Smooth muscle cell (in vitro differentiated cells): Measurements from ENCODE around the gene ERGIC1. TPM values are rescaled to one million over a fixed set of nuclear protein-coding genes. Genes with fewer than 3 reads are reported as not detected.

Source experiments
- DNase-seq: peaks from one replicate; lab custom pipeline; 2025; ENCODE audit not compliant: unreplicated experiment; lab: John Stamatoyannopoulos, UW
- H2AFZ ChIP-seq: fragments of 200-600 bp; sonication (generic); 2 replicates; pipeline ENCODE4 v1.6.0; 2016; ENCODE audit warnings: antibody characterized with exemption, low read depth, mild to moderate bottlenecking
- H3F3A ChIP-seq: fragments of 200-600 bp; sonication (generic); 2 replicates; pipeline ENCODE4 v1.6.0; 2017; ENCODE audit warnings: antibody characterized with exemption, low read depth
- H3K27ac ChIP-seq: fragments of 200-600 bp; sonication (generic); 2 replicates; pipeline ENCODE4 v1.5.1; 2016; ENCODE audit warnings: low read depth, mild to moderate bottlenecking
- H3K27me3 ChIP-seq: fragments of 200-600 bp; sonication (generic); 2 replicates; pipeline ENCODE4 v1.6.1; 2016; ENCODE audit warnings: low read depth, mild to moderate bottlenecking
- H3K36me3 ChIP-seq: fragments of 200-600 bp; sonication (generic); 2 replicates; pipeline ENCODE4 v1.5.1; 2016; ENCODE audit warnings: low read depth
- H3K4me1 ChIP-seq: fragments of 200-600 bp; sonication (generic); 2 replicates; pipeline ENCODE4 v1.5.1; 2016; ENCODE audit warnings: low read depth
- H3K4me2 ChIP-seq: fragments of 200-600 bp; sonication (generic); 2 replicates; pipeline ENCODE4 v1.6.0; 2016; ENCODE audit warnings: mild to moderate bottlenecking
- H3K4me3 ChIP-seq: fragments of 200-600 bp; sonication (generic); 2 replicates; pipeline ENCODE4 v1.5.1; 2016; ENCODE audit warnings: mild to moderate bottlenecking
- H3K79me2 ChIP-seq: fragments of 200-600 bp; sonication (generic); 2 replicates; pipeline ENCODE4 v1.6.0; 2016; ENCODE audit warnings: low read depth, mild to moderate bottlenecking
- H3K9ac ChIP-seq: fragments of 200-600 bp; sonication (generic); 2 replicates; pipeline ENCODE4 v1.6.0; 2016; ENCODE audit warnings: low read depth
- H3K9me3 ChIP-seq: fragments of 200-600 bp; sonication (generic); replicated peaks from 2 replicates; pipeline ENCODE4 v1.5.1; 2016; ENCODE audit warnings: low read depth
- H4K20me1 ChIP-seq: fragments of 200-600 bp; sonication (generic); 2 replicates; pipeline ENCODE4 v1.6.0; 2016; ENCODE audit warnings: low read depth
- WGBS: methylation state at CpG from one replicate; pipeline ENCODE4 v1.1.7; 2016; ENCODE audit warnings: low lambda C conversion rate; 5-methylcytosine and 5-hydroxymethylcytosine counted together
- polyA plus RNA-seq: library from polyadenylated mRNA; unstranded; fragments of >200 nt; fragmentation: Nextera tagmentation; extraction: Ambion mirVana; gene quantifications from 2 replicates; pipeline ENCODE4 v1.2.1, GENCODE V29; 2016
- total RNA-seq: library from RNA; depleted of rRNA; stranded (reverse); fragments of >200 nt; gene quantifications from 2 replicates; pipeline ENCODE4 v1.2.3, GENCODE V29; 2014
- TF ChIP-seq, protein P1 (sequence below): fragments of 200-600 bp; sonication (generic); IDR thresholded peaks from 2 replicates; pipeline ENCODE4 v1.5.1; 2017; ENCODE audit warnings: borderline replicate concordance, mild to moderate bottlenecking, antibody characterized with exemption; ENCODE audit not compliant: insufficient read depth, poor library complexity, severe bottlenecking

The ERGIC1 gene
- total and polyA plus RNA-seq, 2 experiments from 2014 or later = 38.2 to 140 TPM

DNA sequence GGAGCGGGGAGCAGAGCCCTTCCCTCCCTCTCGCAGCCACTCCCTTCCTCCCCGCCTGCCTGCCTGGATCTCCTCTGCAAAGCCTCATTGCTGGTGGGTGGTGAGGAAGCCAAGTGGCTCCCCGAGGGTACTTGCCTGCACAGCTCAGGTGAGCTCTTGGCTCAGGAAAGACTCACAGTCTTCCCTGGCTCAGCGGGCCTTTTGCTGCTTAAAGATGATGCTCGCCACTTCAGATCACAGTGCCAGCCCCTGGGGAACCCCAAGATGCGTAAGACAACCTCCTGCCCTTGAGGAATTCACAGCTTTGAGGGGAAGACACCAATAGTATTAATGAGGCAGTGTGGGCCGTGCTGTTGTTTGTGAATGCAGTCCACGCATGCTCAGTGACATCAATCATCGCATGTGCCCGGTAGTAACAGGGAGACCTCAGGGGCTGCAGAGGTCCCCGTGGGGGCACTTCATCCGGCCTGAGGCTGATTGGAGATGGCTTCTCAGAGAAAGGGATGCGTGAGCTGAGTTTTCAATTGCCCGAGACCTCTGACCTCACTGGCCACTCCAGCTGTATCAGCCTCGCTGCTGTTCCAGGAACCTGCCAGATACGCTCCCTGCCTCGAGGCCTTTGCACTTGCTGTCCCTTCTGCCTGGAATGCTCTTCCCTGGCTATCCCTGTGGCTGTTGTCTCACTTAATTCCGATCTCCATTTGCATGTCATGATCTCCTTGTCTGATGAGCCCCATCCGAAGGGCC, 36.8 kb downstream of the ERGIC1 start:
- Histone ChIP-seq H3K36me3 (no peaks in the 10 kb centered on the region), H3K27me3 (no peaks in the 10 kb centered on the region), H3K9me3 (no peaks in the 10 kb centered on the region), H3K27ac (peak overlapping the region; percentile 81), H2AFZ (no peak overlapping the region), H3K9ac (peak overlapping the region; percentile 15), H3K4me3 (no peak overlapping the region), H3K79me2 (peaks cover 22% of the 10 kb centered on the region), H3K4me1 (peaks cover 13% of the 10 kb centered on the region), H4K20me1 (peaks cover 20% of the 10 kb centered on the region), H3K4me2 (no peak overlapping the region), H3F3A (peaks cover 5% of the 10 kb centered on the region)
- 85% methylated on average over 20 of the region's 20 CpGs for WGBS
- TF ChIP-seq, protein P1, sequence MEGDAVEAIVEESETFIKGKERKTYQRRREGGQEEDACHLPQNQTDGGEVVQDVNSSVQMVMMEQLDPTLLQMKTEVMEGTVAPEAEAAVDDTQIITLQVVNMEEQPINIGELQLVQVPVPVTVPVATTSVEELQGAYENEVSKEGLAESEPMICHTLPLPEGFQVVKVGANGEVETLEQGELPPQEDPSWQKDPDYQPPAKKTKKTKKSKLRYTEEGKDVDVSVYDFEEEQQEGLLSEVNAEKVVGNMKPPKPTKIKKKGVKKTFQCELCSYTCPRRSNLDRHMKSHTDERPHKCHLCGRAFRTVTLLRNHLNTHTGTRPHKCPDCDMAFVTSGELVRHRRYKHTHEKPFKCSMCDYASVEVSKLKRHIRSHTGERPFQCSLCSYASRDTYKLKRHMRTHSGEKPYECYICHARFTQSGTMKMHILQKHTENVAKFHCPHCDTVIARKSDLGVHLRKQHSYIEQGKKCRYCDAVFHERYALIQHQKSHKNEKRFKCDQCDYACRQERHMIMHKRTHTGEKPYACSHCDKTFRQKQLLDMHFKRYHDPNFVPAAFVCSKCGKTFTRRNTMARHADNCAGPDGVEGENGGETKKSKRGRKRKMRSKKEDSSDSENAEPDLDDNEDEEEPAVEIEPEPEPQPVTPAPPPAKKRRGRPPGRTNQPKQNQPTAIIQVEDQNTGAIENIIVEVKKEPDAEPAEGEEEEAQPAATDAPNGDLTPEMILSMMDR = no peak
- DNase-seq = no peak

DNA sequence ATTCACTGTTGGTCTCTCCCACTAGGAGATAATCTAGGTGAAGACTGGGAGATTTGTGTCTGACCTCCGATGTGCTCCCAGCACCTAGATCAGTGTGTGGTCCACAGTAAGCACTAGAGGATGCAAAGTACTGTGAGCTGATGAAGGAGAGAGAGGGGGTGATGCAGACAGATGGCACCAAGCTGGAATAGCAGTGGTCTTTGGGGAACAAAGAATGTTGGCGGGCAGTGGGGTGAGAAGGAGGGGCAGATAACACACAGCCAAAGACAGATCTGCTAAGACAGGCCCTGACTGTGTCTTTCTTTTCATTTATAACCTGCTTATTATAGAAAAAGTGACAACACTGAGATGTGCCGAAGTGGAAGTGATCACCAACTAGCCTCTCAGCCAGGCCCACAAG, 37.5 kb downstream of the ERGIC1 start:
- H3K79me2 ChIP-seq = peaks cover 27% of the 10 kb centered on the region
- H3K4me2 ChIP-seq = no peak overlapping the region
- TF ChIP-seq, protein P1 = no peak
- WGBS = 94% methylated on average over 3 of the region's 3 CpGs
- no peak for DNase-seq
- H4K20me1 ChIP-seq = peaks cover 17% of the 10 kb centered on the region
- H3K9ac ChIP-seq = peak overlapping the region; percentile 43
- no peak overlapping the region for H3K4me3 ChIP-seq
- no peaks in the 10 kb centered on the region for H3K9me3 ChIP-seq
- peaks cover 5% of the 10 kb centered on the region for H3F3A ChIP-seq
- no peak overlapping the region for H2AFZ ChIP-seq
- peak overlapping the region; percentile 81 for H3K27ac ChIP-seq
- H3K36me3 ChIP-seq = no peaks in the 10 kb centered on the region
- no peaks in the 10 kb centered on the region for H3K27me3 ChIP-seq
- peaks cover 13% of the 10 kb centered on the region for H3K4me1 ChIP-seq

DNA sequence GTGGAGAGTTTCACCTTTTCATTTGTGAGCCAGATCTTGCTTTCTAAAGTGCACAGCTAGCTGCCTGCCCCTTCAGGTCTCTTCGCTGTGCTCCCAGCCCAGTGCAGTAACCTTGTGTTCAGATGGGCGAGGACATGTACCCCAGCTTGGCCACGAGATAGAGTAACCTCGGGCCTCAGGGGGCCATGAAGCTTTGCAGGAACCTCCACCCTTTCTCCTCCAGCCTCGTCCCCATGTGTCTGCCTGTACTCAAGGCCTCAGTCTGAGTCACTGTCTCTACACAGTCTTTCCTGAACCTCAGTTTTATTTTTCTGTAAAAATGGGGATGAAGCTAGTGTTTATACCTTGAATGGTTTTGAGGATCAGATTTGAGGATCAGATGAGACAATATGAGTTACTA, 37.9 kb downstream of the ERGIC1 start:
- peak overlapping the region; percentile 43 for H3K9ac ChIP-seq
- H4K20me1 ChIP-seq = peaks cover 12% of the 10 kb centered on the region
- TF ChIP-seq, protein P1 = no peak
- peaks cover 32% of the 10 kb centered on the region for H3K79me2 ChIP-seq
- H3K27ac ChIP-seq = peak overlapping the region; percentile 81
- no peak for DNase-seq
- no peak overlapping the region for H2AFZ ChIP-seq
- H3K4me2 ChIP-seq = no peak overlapping the region
- no peaks in the 10 kb centered on the region for H3K9me3 ChIP-seq
- 69% methylated on average over 5 of the region's 5 CpGs for WGBS
- no peak overlapping the region for H3K4me3 ChIP-seq
- H3K27me3 ChIP-seq = no peaks in the 10 kb centered on the region
- H3K4me1 ChIP-seq = peaks cover 13% of the 10 kb centered on the region
- H3K36me3 ChIP-seq = no peaks in the 10 kb centered on the region
- peaks cover 5% of the 10 kb centered on the region for H3F3A ChIP-seq

DNA sequence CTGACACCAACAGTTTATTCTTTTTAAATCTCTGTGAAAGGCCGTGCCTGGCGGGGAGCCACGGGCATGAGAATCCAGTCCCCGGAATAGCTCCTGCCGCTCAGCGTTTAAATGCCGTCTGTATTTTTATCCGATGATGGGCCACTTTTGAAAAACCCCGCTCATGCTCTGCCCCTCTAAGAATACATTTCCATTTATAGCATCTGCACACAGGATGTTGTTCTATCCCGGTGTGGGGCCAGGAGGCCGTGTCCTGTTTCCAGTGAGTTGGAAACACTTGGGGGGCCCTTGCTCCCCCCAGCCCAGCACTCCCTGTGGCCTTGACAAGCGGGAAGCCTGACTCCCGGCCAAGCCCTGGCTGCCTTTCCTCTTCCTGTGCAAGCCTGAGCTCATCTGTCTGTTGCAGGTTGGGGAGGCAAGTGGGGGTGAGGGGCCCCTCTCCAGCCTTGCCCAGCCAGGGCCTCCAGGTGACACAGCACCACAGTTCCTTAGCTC, 39.0 kb downstream of the ERGIC1 start:
- no peak for DNase-seq
- Histone ChIP-seq H2AFZ (no peak overlapping the region), H3K4me3 (no peak overlapping the region), H3K79me2 (peaks cover 40% of the 10 kb centered on the region), H3K36me3 (no peaks in the 10 kb centered on the region), H3K4me1 (peaks cover 13% of the 10 kb centered on the region), H3F3A (peaks cover 8% of the 10 kb centered on the region), H3K4me2 (no peak overlapping the region), H3K9ac (no peak overlapping the region), H3K9me3 (no peaks in the 10 kb centered on the region), H3K27me3 (no peaks in the 10 kb centered on the region), H4K20me1 (peaks cover 9% of the 10 kb centered on the region), H3K27ac (peak overlapping the region; percentile 81)
- WGBS = 70% methylated on average over 13 of the region's 13 CpGs
- TF ChIP-seq, protein P1 = no peak
